ENCODE data around the gene DCUN1D2.

DNA sequence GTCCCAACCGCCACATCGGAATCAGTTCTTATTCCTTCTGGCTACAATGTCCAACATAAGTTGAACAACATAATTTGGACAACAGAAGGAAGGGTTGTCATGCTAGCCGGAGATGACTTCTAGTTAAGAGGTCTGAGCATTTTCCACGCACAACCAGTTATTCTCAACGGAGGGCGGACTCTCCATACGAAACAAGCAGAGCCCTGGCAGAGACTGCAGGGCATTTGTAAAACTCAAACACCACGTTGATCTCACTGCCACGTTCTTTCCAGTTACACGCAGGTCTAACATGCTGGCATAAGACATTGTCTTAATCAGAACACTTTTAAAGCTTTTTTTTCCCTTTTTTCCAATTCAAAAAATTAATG lies 38.3 kb upstream of the DCUN1D2 start:
- TF ChIP-seq, protein P1, sequence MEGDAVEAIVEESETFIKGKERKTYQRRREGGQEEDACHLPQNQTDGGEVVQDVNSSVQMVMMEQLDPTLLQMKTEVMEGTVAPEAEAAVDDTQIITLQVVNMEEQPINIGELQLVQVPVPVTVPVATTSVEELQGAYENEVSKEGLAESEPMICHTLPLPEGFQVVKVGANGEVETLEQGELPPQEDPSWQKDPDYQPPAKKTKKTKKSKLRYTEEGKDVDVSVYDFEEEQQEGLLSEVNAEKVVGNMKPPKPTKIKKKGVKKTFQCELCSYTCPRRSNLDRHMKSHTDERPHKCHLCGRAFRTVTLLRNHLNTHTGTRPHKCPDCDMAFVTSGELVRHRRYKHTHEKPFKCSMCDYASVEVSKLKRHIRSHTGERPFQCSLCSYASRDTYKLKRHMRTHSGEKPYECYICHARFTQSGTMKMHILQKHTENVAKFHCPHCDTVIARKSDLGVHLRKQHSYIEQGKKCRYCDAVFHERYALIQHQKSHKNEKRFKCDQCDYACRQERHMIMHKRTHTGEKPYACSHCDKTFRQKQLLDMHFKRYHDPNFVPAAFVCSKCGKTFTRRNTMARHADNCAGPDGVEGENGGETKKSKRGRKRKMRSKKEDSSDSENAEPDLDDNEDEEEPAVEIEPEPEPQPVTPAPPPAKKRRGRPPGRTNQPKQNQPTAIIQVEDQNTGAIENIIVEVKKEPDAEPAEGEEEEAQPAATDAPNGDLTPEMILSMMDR (IDR thresholded peaks at IDR 0.05) = no peak
- no peak for TF ChIP-seq POLR2A (IDR thresholded peaks at IDR 0.05)
